Measurements from ENCODE around the gene PCDH15.
"Not testable (repeated sequence)": the region's sequence is repeated elsewhere in the genome, so short reads cannot be mapped to it uniquely, and the experiment has no call there.

Gene PCDH15

DNA sequence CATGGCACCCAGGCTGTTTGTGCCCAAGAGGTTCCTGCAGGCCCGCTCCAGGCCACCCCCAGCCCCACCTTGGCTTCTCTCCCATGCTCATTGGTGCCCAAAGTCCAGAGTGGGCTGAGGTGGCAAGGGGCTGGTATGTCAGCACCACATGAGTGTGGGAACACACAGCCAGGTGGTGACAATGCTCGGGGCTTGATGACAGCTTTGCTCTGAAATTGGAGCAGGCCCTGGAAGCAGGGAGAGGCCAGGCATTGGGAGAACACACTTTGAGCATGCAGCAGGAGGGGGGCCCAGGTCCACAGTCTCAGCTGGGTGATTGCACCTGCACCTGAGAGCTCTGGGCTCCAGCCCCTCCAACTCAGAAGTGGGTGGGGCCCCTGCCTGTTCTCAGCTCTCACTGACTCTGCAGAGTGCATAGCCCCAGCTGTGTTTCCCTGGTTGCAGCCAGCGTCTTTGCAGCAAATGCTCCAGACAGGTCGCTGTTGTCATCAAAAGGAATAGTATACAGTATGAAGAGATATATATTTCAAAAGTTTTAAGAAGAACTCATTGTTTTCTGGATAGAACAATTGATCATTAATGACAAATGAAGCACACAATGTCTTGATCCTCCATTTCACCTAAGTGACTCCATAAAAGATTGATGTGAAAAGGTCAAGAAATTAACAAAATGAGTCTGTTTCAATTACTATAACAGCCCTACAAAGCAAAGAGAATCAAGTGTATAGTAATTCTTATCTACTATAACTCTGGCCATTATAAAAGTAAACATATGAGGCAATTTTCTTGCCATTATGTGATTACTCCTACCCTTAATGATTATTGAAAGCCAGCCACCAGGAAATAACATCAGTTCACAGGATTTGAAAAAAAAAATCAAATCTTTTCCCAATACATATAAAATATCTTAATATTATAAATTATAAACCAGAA is 848.1 kb downstream of the PCDH15 start:
- no peak for FAIRE-seq

GRCh38 chr10:53939654-53940053 is 861.4 kb downstream of the PCDH15 start:
- FAIRE-seq, result no peak

DNA sequence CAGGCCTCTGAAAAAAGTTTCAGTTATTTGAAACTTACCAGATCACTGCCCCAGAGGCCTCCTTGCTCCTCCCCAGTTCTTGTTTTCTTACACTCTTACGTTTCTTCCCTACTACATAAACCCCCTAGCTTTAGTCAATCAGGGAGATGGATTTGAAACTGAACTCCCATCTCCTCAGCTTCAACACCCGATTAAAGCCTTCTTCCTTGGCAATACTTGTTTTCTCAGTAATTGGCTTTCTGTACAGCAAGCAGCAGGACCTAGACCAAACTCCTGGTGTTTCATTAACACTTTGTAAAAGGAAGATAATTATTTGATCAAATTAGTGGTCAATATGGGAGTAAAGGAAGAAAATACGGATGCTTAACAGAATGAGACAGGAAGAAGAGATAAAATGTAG is 870.4 kb downstream of the PCDH15 start:
- no peak for FAIRE-seq

GRCh38 chr10:53924051-53924700 is 876.9 kb downstream of the PCDH15 start:
- not testable (repeated sequence) for FAIRE-seq

- FAIRE-seq, result no peak
Measured at GRCh38 chr10:53918755-53919154, 882.3 kb downstream of the PCDH15 start.

DNA sequence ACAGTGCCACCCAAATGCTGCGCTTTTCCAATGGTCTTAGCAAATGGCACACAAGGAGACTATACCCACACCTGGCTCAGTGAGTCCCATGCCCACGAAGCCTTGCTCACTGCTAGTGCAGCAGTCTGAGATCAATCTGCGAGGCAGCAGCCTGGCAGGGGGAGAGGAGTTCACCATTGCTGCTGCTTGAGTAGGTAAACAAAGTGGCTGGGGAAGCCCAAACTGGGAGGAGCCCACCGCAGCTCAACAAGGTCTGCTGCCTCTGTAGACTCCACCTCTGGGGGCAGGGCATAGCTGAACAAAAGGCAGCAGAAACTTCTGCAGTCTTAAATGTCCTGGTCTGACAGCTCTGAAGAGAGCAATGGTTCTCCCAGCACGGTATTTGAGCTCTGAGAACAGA is 891.2 kb downstream of the PCDH15 start:
- no peak for FAIRE-seq

GRCh38 chr10:53904506-53905241 is 896.4 kb downstream of the PCDH15 start:
- FAIRE-seq, result no peak

GRCh38 chr10:53903756-53904155 is 897.3 kb downstream of the PCDH15 start:
- no peak for FAIRE-seq

DNA sequence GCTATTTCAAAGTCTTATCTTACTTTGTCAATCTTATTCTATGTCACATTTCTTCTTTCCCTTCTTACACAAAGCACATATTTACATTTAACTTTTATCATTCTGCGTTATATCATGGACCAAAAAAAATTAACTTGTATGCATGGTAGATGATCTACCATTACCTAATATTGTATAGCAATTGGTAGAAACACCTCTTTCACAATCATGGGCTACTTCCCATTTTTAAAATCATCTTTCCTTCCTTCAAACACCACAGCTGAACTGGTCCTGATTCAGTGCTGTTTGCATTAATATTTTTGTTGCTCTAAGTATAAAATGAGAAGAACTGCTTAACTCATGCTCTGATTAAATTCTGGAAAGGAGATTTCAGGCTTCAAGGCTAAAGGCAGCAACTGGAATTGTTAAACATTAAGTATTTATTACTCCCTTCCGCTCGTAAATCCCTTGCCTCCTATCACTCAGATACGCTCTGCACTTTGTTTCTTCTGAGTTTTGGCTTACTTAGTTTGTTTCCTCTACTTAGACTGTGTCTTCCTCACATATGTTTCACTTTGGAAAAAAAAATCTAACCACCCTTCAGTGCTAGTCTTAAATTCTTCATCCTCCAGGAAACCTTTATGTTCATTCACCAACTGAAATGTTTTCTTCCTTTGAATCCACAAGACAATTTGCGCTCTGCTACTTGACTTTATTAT is 901.4 kb downstream of the PCDH15 start:
- no peak for FAIRE-seq

GRCh38 chr10:53898532-53898931 is 902.5 kb downstream of the PCDH15 start:
- FAIRE-seq, result no peak

GRCh38 chr10:53894145-53894544 is 906.9 kb downstream of the PCDH15 start:
- FAIRE-seq, result no peak

DNA sequence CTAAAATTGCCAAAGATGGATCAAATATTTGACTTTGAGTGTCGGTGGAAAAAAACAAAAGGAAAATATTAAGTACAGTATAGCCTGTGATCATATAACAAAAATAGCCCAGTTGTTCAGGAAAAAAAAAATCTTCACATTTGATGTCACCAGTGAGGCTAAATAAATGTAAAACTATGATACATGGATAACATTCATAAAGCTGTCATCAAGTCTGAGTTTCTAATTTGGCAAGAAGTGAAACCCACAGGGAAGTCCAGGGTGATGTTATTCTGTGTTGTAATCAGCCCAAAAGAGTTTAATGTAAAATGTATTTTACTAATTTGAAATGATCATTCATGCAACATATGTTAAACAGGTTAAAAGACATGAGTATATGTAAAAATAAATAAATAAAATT is 908.0 kb downstream of the PCDH15 start:
- no peak for FAIRE-seq

DNA sequence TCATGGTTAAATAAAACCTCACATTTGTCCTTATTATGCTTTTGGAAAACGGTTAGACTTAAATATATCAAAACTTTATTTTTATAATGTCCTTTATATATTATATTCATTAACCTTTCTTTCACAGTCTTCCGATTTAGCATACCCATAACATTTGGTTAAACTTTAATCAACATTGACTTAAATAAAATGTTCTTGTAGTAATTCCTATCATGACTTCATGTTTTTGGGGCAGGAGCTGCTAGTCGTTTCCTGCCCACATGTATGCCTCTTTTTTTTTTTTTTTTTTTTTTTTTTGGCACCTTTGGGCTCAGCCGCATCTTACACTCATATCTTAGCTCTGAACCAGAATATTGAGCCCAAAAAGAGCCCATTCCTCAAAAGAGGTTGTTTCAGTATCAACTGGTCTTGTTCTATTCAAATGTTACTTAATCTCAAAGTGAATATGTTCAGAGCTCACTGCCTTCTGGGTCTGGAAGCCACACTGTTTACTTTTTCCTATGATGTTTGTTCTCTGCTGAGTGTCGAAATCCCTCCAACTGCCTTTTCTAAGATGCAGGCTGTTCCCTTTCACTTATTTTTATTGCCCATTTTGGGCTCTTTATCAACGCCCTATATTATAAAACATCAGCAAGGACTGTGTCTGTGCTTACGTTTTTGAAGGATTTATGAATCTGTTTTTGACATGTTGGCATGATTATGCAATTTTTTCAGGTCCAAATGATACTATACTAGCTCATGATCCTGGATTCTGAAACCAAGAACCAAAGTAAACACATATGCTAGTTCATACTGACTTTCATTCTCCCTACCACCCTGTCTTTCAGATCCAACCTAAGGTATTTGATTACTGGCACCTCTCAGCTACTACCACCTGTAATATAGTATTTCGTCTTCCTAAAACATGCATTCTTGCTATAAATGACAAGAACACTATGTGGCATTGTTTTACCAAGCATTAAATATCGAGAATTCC is 914.4 kb downstream of the PCDH15 start:
- FAIRE-seq, result no peak

GRCh38 chr10:53864846-53865245 is 936.2 kb downstream of the PCDH15 start:
- no peak for FAIRE-seq

DNA sequence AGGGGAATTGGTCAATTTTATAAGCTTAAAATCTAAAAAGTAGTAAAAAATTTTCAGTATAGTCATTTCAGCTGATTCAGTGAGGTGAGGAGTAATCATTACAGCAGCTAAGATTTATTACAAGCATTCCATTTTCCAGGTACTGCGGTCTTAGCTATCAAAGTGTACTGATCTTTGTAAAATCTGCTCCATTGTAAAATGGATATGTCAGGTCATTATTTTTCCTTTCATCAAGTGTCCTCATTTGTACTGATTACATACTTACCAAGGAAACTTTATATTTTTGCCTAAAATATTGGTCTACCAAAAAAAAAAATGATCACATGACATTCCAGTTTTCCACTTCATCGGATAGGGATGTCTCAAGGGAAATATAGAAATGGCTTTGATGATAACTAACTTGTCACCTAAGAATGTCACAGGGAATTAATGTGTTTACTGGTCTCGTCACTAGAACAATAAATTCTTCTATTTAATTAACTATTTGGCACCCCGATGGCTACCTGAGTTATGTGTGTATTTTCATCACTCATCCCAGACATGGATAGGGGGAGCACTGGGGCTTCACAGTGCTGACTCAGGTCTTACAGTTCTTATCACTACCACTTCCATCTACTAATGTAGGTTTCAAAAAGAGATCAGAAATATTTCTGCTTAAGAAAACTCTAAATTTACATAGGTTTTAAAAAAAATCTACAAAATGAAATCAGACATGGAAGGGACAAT is 948.4 kb downstream of the PCDH15 start:
- FAIRE-seq, result no peak

- FAIRE-seq, result no peak
Measured at GRCh38 chr10:53846809-53847208, 954.2 kb downstream of the PCDH15 start.

GRCh38 chr10:53843736-53844362 is 957.2 kb downstream of the PCDH15 start:
- no peak for FAIRE-seq

DNA sequence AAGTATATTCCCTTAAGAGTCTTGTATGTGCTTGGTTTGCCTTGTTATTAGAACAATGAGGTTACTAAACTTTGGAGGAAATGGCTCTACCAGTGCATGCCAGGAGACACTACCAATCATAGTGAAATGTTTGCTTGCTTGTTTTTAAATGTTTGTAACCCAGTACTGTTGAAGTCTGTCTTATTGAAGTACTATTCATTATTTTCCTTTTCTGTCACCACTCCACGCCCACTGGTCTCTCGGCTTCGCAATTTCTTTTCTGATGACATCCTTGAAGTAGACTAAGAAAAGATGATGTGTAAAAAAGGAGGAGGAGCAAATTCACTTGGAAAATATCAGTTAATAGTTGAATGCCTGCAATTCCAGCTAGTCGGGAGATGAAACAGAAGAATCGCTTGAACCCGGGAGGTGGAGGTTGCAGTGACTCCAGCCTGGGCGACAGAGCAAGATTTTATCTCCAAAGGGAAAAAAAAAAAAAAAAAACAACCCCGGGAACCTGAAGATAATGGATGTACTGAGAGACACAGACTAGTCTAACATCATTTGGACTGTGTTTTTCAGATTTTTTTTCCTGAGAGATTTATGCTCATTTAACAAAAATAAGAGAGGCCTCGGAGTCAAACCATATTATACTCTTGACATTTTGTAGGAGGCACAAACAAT is 959.4 kb downstream of the PCDH15 start:
- FAIRE-seq, result no peak

- no peak for FAIRE-seq
Measured at GRCh38 chr10:53840653-53841052, 960.4 kb downstream of the PCDH15 start.
